Sigmoid colon (tissue), 4 donors: Measurements from ENCODE around the gene HPF1.

Source experiments
- CTCF ChIP-seq, 4 experiments: fragments of 450-650 bp in 3 of 4; fragments of 200-600 bp in 1 of 4; IDR thresholded peaks; one replicate each; pipeline ENCODE4 v1.5.1; 2016 to 2019; ENCODE audit warnings: antibody characterized with exemption in 4 of 4, mild to moderate bottlenecking in 3 of 4, moderate library complexity in 2 of 4
- EP300 ChIP-seq, 4 donors: sonication (generic); formaldehyde crosslinking; IDR thresholded peaks; one replicate each; pipeline ENCODE4 v1.6.1; 2017; ENCODE audit warnings: antibody characterized with exemption in 4 of 4
- POLR2A ChIP-seq, 2 donors: fragments of 450-650 bp; IDR thresholded peaks; one replicate each; pipeline ENCODE4 v1.6.1; 2016; ENCODE audit warnings: antibody characterized with exemption in 2 of 2, mild to moderate bottlenecking in 2 of 2, moderate library complexity in 2 of 2
- POLR2AphosphoS5 ChIP-seq, 4 donors: sonication (generic); formaldehyde crosslinking; IDR thresholded peaks; one replicate each; pipeline ENCODE4 v1.6.1; 2017; ENCODE audit warnings: antibody characterized with exemption in 4 of 4

GRCh38 chr4:169774466-169775445 lies 17.0 kb upstream of the HPF1 start:
- TF ChIP-seq CTCF (IDR thresholded peaks at IDR 0.05) (no peak), POLR2A (IDR thresholded peaks at IDR 0.05) (no peak), POLR2AphosphoS5 (IDR thresholded peaks at IDR 0.05) (no peak), EP300 (IDR thresholded peaks at IDR 0.05) (no peak)
